Neural cell (in vitro differentiated cells): ENCODE data around the gene TMEM240. TPM values are rescaled to one million over a fixed set of nuclear protein-coding genes. Genes with fewer than 3 reads are reported as not detected.

Source experiments
- H2AFZ ChIP-seq: fragments of 200-600, 300-800 bp; sonication (generic), shearing (Covaris generic); 2 replicates; pipeline ENCODE4 v1.6.0; 2014; ENCODE audit warnings: low read depth, mild to moderate bottlenecking, antibody characterized with exemption, low read length, moderate library complexity
- H3F3A ChIP-seq: fragments of 200-600 bp; shearing (Covaris generic); 2 replicates; pipeline ENCODE4 v1.6.1; 2016; ENCODE audit warnings: mild to moderate bottlenecking, moderate library complexity, mixed read lengths, antibody characterized with exemption, low read length; ENCODE audit not compliant: insufficient read depth, poor library complexity, severe bottlenecking
- H3K27ac ChIP-seq: fragments of 200-600, 300-800 bp; sonication (generic), shearing (Covaris generic); 2 replicates; pipeline ENCODE4 v1.5.1; 2014; ENCODE audit warnings: mild to moderate bottlenecking, low read length, moderate library complexity
- H3K27me3 ChIP-seq: fragments of 300-800, 200-600 bp; sonication (generic), shearing (Covaris generic); 2 replicates; pipeline ENCODE4 v1.6.0; 2014; ENCODE audit warnings: mild to moderate bottlenecking, low read depth, low read length, moderate library complexity; ENCODE audit not compliant: insufficient read depth
- H3K36me3 ChIP-seq: fragments of 300-800, 200-600 bp; sonication (generic), shearing (Covaris generic); 2 replicates; pipeline ENCODE4 v1.5.1; 2014; ENCODE audit warnings: mild to moderate bottlenecking, antibody characterized with exemption, low read length, moderate library complexity; ENCODE audit not compliant: insufficient read depth
- H3K4me2 ChIP-seq: fragments of 300-800, 200-600 bp; sonication (generic), shearing (Covaris generic); 2 replicates; pipeline ENCODE4 v1.6.0; 2014; ENCODE audit warnings: mild to moderate bottlenecking, low read length
- H3K4me3 ChIP-seq: fragments of 300-800, 200-600 bp; sonication (generic), shearing (Covaris generic); 2 replicates; pipeline ENCODE4 v1.5.1; 2014; ENCODE audit warnings: mild to moderate bottlenecking, low read length, moderate library complexity
- H3K79me2 ChIP-seq: fragments of 200-600 bp; shearing (Covaris generic); replicated peaks from 2 replicates; pipeline ENCODE4 v1.6.0; 2014; ENCODE audit warnings: mild to moderate bottlenecking, low read length, moderate library complexity; ENCODE audit not compliant: insufficient read depth
- H3K9ac ChIP-seq: fragments of 300-800, 200-600 bp; sonication (generic), shearing (Covaris generic); 2 replicates; pipeline ENCODE4 v1.6.1; 2016; ENCODE audit warnings: mild to moderate bottlenecking, low read length, mixed read lengths
- H3K9me2 ChIP-seq: fragments of 200-600 bp; shearing (Covaris generic); 2 replicates; pipeline ENCODE4 v1.6.1; 2016; ENCODE audit warnings: mild to moderate bottlenecking, low read length, mixed read lengths; ENCODE audit not compliant: insufficient read depth
- H3K9me3 ChIP-seq: fragments of 200-600, 300-800 bp; sonication (generic), shearing (Covaris generic); 2 replicates; pipeline ENCODE4 v1.6.1; 2016; ENCODE audit warnings: mild to moderate bottlenecking, mixed run types, low read length, moderate library complexity, mixed read lengths
- H4K20me1 ChIP-seq: fragments of 200-600 bp; shearing (Covaris generic); 2 replicates; pipeline ENCODE4 v1.6.1; 2016; ENCODE audit warnings: mild to moderate bottlenecking, mixed run types; ENCODE audit not compliant: insufficient read depth
- CTCF ChIP-seq: fragments of 450-650 bp; IDR thresholded peaks from 2 replicates; pipeline ENCODE4 v1.5.1; 2014; ENCODE audit warnings: antibody characterized with exemption, mild to moderate bottlenecking, moderate library complexity; ENCODE audit not compliant: poor library complexity, severe bottlenecking
- EP300 ChIP-seq: fragments of 450-650 bp; conservative IDR thresholded peaks from 2 replicates; pipeline ENCODE4 v1.6.1; 2014; ENCODE audit warnings: antibody characterized with exemption, mild to moderate bottlenecking, moderate library complexity; ENCODE audit not compliant: poor library complexity, severe bottlenecking
- EZH2 ChIP-seq: fragments of 200-600, 300-800 bp; shearing (Covaris generic), sonication (generic); IDR thresholded peaks from 2 replicates; pipeline ENCODE4 v1.6.1; 2014; ENCODE audit warnings: antibody characterized with exemption, low read length, borderline replicate concordance, mild to moderate bottlenecking; ENCODE audit not compliant: insufficient read depth, poor library complexity, severe bottlenecking
- MXI1 ChIP-seq: fragments of 450-650 bp; conservative IDR thresholded peaks from 2 replicates; pipeline ENCODE4 v1.6.1; 2014; ENCODE audit warnings: antibody characterized with exemption, mild to moderate bottlenecking; ENCODE audit not compliant: poor library complexity, severe bottlenecking
- POLR2AphosphoS5 ChIP-seq: IDR thresholded peaks from 2 replicates; pipeline ENCODE4 v1.6.1; 2012
- RAD21 ChIP-seq: fragments of 450-650 bp; conservative IDR thresholded peaks from 2 replicates; pipeline ENCODE4 v1.6.1; 2014; ENCODE audit warnings: antibody characterized with exemption, mild to moderate bottlenecking, moderate library complexity
- REST ChIP-seq: IDR thresholded peaks from 2 replicates; pipeline ENCODE4 v1.6.1; 2012; ENCODE audit warnings: borderline replicate concordance
- SMC3 ChIP-seq: fragments of 450-650 bp; conservative IDR thresholded peaks from 2 replicates; pipeline ENCODE4 v1.6.1; 2014; ENCODE audit warnings: antibody characterized with exemption, mild to moderate bottlenecking, moderate library complexity; ENCODE audit not compliant: poor library complexity
- TAF1 ChIP-seq: IDR thresholded peaks from 2 replicates; pipeline ENCODE4 v1.6.1; 2012; ENCODE audit warnings: low read depth
- polyA plus RNA-seq: library from polyadenylated mRNA; depleted of rRNA; stranded (reverse); fragments of >200 nt; gene quantifications from 2 replicates; pipeline ENCODE4 v1.2.3, GENCODE V29; 2014

Gene TMEM240
- polyA plus RNA-seq, 1 donor from 2014 or later: 46.7 TPM

- no peaks in the 10 kb centered on the region for H3K36me3 ChIP-seq
- H3K9me2 ChIP-seq: no peaks in the 10 kb centered on the region
- H2AFZ ChIP-seq: no peak overlapping the region
- no peak overlapping the region for H3K27ac ChIP-seq
- H3K4me2 ChIP-seq: no peak overlapping the region
- no peak overlapping the region for H3K4me3 ChIP-seq
- H3K79me2 ChIP-seq: no peaks in the 10 kb centered on the region
- no peaks in the 10 kb centered on the region for H3F3A ChIP-seq
- no peak overlapping the region for H3K9ac ChIP-seq
- no peak for TF ChIP-seq SMC3
- TF ChIP-seq MXI1: no peak
- TF ChIP-seq EP300: no peak
- TF ChIP-seq REST: no peak
- no peak for TF ChIP-seq POLR2AphosphoS5
- TF ChIP-seq RAD21: no peak
- no peak for TF ChIP-seq TAF1
- no peak for TF ChIP-seq CTCF
- TF ChIP-seq EZH2: no peak
- H3K27me3 ChIP-seq: no peaks in the 10 kb centered on the region
- no peaks in the 10 kb centered on the region for H3K9me3 ChIP-seq
- no peaks in the 10 kb centered on the region for H4K20me1 ChIP-seq
Measured at GRCh38 chr1:1547011-1547410, 6.6 kb upstream of the TMEM240 start.

- no peaks in the 10 kb centered on the region for H3K36me3 ChIP-seq
Measured at GRCh38 chr1:1545946-1546737, 5.7 kb upstream of the TMEM240 start.

More at GRCh38 chr1:1545946-1546737, 5.7 kb upstream of the TMEM240 start:
- H3K27ac ChIP-seq: no peak overlapping the region
- no peaks in the 10 kb centered on the region for H4K20me1 ChIP-seq
- H3F3A ChIP-seq: no peaks in the 10 kb centered on the region
- no peaks in the 10 kb centered on the region for H3K9me3 ChIP-seq
- H3K27me3 ChIP-seq: no peaks in the 10 kb centered on the region
- no peak overlapping the region for H3K9ac ChIP-seq
- no peak overlapping the region for H3K4me2 ChIP-seq
- no peak for TF ChIP-seq CTCF
- TF ChIP-seq REST: no peak
- TF ChIP-seq EP300: no peak
- no peak for TF ChIP-seq RAD21
- no peak for TF ChIP-seq POLR2AphosphoS5
- TF ChIP-seq EZH2: no peak
- no peak for TF ChIP-seq SMC3
- TF ChIP-seq MXI1: no peak
- no peak for TF ChIP-seq TAF1
- no peak overlapping the region for H2AFZ ChIP-seq
- no peaks in the 10 kb centered on the region for H3K79me2 ChIP-seq
- no peak overlapping the region for H3K4me3 ChIP-seq
- H3K9me2 ChIP-seq: no peaks in the 10 kb centered on the region
